OCI-LY7 (cell line): ENCODE data around the gene RNF183.

Experiments
- CTCF ChIP-seq: fragments of 200-600 bp; sonication (generic); conservative IDR thresholded peaks from 2 replicates; pipeline ENCODE4 v1.5.1; 2014; ENCODE audit warnings: mild to moderate bottlenecking, antibody characterized with exemption, low read length, moderate library complexity, mixed read lengths
- EZH2phosphoT487 ChIP-seq: fragments of 200-600 bp; sonication (generic); IDR thresholded peaks from 2 replicates; pipeline ENCODE4 v1.6.1; 2018; ENCODE audit warnings: low read depth, borderline replicate concordance, mild to moderate bottlenecking, mixed run types, antibody characterized with exemption, low read length, moderate library complexity, mixed read lengths

- no peak for TF ChIP-seq CTCF
- no peak for TF ChIP-seq EZH2phosphoT487
These were observed 35.1 kb downstream of the RNF183 start for GRCh38 chr9:113267911-113268566.
